Anterior cingulate cortex (tissue), 58 donors: ENCODE measurements around the gene RPL22L1.
"Not testable (repeated sequence)": the region's sequence is repeated elsewhere in the genome, so short reads cannot be mapped to it uniquely, and the experiment has no call there.

Experiments used
- DNase-seq, 58 donors: peaks; one replicate each; lab custom pipeline; 2025; lab: John Stamatoyannopoulos, UW

The RPL22L1 gene

GRCh38 chr3:170836491-170836890 is 33.5 kb downstream of the RPL22L1 start:
- no peak for DNase-seq

GRCh38 chr3:170835336-170835735 is 34.7 kb downstream of the RPL22L1 start:
- DNase-seq: peak in 3 of 58 donors; percentile 1 to 29 (median 6)

- DNase-seq: no peak
Measured at GRCh38 chr3:170830580-170830979, 39.4 kb downstream of the RPL22L1 start.

GRCh38 chr3:170829546-170830272 is 40.3 kb downstream of the RPL22L1 start:
- DNase-seq: no peak

GRCh38 chr3:170826047-170826446 is 43.9 kb downstream of the RPL22L1 start:
- DNase-seq: no peak

- not testable (repeated sequence) for DNase-seq
Measured at GRCh38 chr3:170823562-170823961, 46.4 kb downstream of the RPL22L1 start.

GRCh38 chr3:170818325-170818724 is 51.7 kb downstream of the RPL22L1 start:
- DNase-seq: not testable (repeated sequence)

GRCh38 chr3:170817471-170817870 is 52.5 kb downstream of the RPL22L1 start:
- not testable (repeated sequence) for DNase-seq

- DNase-seq: no peak
Measured at GRCh38 chr3:170816841-170817240, 53.2 kb downstream of the RPL22L1 start.

- no peak for DNase-seq
Measured at GRCh38 chr3:170816341-170816740, 53.7 kb downstream of the RPL22L1 start.

GRCh38 chr3:170815936-170816335 is 54.1 kb downstream of the RPL22L1 start:
- DNase-seq: no peak

GRCh38 chr3:170815340-170815739 is 54.7 kb downstream of the RPL22L1 start:
- DNase-seq: no peak
